Measurements from ENCODE around the gene TBX20.

Gene TBX20, protein sequence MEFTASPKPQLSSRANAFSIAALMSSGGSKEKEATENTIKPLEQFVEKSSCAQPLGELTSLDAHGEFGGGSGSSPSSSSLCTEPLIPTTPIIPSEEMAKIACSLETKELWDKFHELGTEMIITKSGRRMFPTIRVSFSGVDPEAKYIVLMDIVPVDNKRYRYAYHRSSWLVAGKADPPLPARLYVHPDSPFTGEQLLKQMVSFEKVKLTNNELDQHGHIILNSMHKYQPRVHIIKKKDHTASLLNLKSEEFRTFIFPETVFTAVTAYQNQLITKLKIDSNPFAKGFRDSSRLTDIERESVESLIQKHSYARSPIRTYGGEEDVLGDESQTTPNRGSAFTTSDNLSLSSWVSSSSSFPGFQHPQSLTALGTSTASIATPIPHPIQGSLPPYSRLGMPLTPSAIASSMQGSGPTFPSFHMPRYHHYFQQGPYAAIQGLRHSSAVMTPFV

DNA sequence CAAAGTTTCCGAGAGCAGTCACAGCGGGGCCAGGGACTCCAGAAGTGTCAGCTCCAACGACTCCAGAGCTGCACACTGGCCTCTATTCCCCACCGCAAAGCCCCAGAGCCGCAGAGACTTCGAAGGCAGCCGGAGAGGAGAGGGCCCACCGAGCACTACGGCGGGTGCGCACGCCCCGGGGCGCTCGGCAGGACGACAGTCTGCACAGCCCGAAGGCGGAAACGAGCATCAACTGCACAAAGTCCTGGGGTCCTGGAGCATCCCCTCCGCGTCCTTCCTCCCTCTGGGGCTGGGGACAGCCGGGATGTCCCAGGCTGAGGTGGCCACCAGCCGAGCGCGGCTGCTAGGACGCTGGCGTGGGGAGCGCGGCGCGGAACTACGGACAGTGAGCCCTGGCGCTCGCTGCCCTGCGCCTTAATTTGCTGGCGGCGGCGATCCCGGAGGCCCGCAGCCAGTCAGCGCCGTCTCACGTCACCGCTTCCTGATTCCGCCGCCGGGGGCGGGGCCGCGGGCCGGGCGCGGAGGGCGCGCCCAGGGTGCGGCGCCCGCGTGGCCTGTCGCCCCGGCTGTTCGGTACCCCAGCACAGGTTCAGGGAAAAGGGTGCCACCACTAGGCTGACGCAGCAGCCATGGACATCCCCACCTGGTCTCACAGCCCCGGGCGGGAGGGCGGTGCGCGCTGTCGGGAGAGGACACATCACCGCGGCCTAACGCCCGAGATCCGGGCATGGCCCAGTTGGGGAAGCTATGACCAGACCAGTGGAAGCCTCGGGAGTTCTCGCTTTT is at the start of gene TBX20:
Gene TBX20, minus strand, starts transcription at position 391 of the 786 bp plus-strand sequence. CDS start 480 bp downstream, outside the sequence.
- H3K4me3 ChIP-seq: peak within 1 kb of the TSS; percentile 91
- TF ChIP-seq, protein P1, sequence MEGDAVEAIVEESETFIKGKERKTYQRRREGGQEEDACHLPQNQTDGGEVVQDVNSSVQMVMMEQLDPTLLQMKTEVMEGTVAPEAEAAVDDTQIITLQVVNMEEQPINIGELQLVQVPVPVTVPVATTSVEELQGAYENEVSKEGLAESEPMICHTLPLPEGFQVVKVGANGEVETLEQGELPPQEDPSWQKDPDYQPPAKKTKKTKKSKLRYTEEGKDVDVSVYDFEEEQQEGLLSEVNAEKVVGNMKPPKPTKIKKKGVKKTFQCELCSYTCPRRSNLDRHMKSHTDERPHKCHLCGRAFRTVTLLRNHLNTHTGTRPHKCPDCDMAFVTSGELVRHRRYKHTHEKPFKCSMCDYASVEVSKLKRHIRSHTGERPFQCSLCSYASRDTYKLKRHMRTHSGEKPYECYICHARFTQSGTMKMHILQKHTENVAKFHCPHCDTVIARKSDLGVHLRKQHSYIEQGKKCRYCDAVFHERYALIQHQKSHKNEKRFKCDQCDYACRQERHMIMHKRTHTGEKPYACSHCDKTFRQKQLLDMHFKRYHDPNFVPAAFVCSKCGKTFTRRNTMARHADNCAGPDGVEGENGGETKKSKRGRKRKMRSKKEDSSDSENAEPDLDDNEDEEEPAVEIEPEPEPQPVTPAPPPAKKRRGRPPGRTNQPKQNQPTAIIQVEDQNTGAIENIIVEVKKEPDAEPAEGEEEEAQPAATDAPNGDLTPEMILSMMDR (IDR thresholded peaks at IDR 0.05): no peak
- H3K27ac ChIP-seq: peak within 1 kb of the TSS; percentile 65 to 83
- no peak for DNase-seq (ENCODE audit: low spot score)

DNA sequence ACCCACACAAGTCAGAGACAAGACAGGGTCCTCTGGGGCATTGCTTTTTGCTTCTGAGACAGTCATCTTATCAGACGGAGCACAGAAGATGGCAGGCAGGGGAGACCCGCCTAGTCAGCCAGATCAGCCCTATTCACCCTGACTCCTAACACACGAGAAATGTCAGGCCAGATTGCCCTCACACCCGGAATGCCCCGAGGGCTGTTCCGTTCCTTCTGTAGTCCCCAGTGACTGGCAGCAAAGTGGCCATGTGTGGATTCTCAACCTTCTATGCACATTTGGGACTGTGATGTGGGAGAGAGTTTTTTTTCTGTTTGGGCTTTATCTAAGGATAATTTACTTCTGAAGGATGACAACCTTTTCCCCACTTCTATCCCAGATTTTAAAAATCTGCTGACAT is 35.5 kb upstream of the TBX20 start:
- no peak for DNase-seq (ENCODE audit: low spot score)
- TF ChIP-seq, protein P1 (IDR thresholded peaks at IDR 0.05): no peak
- Histone ChIP-seq H3K27ac (no peak overlapping the region), H3K4me3 (no peak overlapping the region)

DNA sequence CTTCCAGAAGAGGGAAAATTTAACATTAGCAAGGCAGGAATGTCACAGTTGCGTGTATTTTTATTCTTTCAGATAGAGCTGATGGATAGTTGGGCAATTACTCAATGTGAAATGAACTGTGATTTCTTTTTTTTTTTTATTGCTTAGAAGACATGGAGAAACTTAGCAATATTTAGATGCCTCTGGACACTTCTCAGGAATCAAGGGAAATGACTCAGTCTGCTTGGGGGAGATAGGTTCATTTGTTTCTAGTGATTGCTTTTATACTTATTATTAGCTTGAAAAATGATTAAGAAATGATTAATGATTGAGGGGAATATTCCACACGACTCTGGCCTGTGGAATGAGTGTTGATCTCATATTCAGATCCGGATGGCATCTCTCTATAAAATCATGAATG is 33.1 kb upstream of the TBX20 start:
- Histone ChIP-seq H3K27ac (no peak overlapping the region), H3K4me3 (no peak overlapping the region)
- DNase-seq (ENCODE audit: low spot score): no peak
- TF ChIP-seq, protein P1 (IDR thresholded peaks at IDR 0.05): no peak

DNA sequence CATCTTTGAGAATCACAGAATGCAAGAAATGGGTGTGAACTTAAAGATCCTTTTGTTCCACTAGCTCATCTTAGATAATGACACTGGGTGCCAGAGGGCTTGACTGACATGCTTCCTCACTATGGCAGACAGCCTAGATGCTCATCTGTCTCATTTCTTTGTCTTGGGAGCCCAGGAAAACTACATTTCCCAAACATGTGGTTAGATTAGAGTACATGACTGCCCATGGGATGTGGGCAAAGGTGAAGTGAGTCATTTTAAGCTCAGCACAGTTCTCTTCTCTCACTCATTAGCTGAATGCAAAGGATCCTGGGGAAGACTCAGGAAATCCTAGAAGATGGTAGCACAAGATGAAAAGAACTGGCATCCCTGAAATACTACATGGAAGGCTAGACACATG is 32.5 kb upstream of the TBX20 start:
- Histone ChIP-seq H3K27ac (no peak overlapping the region), H3K4me3 (no peak overlapping the region)
- DNase-seq (ENCODE audit: low spot score): no peak
- TF ChIP-seq, protein P1 (IDR thresholded peaks at IDR 0.05): no peak

DNA sequence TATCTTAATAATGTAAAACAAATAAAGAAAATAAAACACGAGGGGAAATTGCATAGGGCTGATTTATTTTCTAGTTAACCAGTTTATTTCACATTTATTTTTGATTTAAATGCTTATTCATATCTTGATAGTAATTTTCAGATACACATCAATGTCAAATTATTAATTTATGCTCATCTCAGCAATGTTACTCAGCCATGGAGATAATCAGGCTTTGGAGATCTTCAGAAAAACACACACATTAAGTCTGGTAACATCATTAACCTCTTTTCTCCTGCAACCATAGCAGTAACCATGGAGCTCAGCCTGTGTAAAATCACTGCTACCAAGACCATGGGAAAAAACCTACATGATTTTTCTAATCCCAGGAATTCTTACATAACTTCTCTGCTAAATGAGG is 31.9 kb upstream of the TBX20 start:
- DNase-seq (ENCODE audit: low spot score): no peak
- Histone ChIP-seq H3K4me3 (no peak overlapping the region), H3K27ac (no peak overlapping the region)
- TF ChIP-seq, protein P1 (IDR thresholded peaks at IDR 0.05): no peak

DNA sequence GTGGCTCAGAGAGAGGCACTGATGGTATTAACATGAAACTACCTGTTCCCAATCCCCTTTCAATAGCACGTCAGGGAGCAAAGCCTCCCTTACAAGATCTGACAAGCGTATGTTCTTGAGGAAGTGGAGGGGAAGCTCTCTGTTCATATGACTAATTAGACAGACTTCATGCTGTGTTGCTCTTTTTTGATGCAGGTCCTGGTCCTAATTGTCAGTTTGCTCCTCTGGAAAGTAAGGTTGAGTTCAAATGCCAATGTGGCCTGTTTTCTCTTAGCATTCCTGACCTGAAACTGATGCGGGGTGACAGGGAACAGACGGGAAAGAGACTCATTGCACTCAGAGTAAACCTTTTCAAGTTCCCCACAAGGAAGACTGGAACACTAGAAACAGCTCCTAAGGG is 27.0 kb upstream of the TBX20 start:
- DNase-seq (ENCODE audit: low spot score): no peak
- TF ChIP-seq, protein P1 (IDR thresholded peaks at IDR 0.05): no peak
- Histone ChIP-seq H3K27ac (no peak overlapping the region), H3K4me3 (no peak overlapping the region)

Measured in coronary artery (tissue), 2 donors.